AG04450 (cell line): Measurements from ENCODE around the gene NGRN. TPM values are rescaled to one million over a fixed set of nuclear protein-coding genes. Genes with fewer than 3 reads are reported as not detected.
"Not testable (repeated sequence)": the region's sequence is repeated elsewhere in the genome, so short reads cannot be mapped to it uniquely, and the experiment has no call there.

ENCODE experiments used
- CTCF ChIA-PET: fragments of 300-600, 350-600 bp; formaldehyde crosslinking; extraction: SDS; loops from one replicate; lab custom pipeline; 2022; ENCODE audit warnings: antibody characterized with exemption, inconsistent platforms; lab: Charles Lee
- POLR2A ChIA-PET: fragments of 350-600 bp; formaldehyde crosslinking; extraction: SDS; loops from one replicate; lab custom pipeline; 2021; ENCODE audit warnings: antibody characterized with exemption, inconsistent platforms; lab: Yijun Ruan, JAX
- DNase-seq: peaks from one replicate; pipeline ENCODE4 v3.0.0-alpha.2; 2011; ENCODE audit warnings: low read depth, low spot score
- H3K27ac ChIP-seq: one replicate; pipeline ENCODE4 v1.5.1; 2012; ENCODE audit warnings: low read depth, low read length, control low read depth
- H3K27me3 ChIP-seq: one replicate; pipeline ENCODE4 v1.6.0; 2012; ENCODE audit warnings: low read length; ENCODE audit not compliant: control insufficient read depth, insufficient read depth
- H3K4me3 ChIP-seq: 2 replicates; pipeline ENCODE4 v1.5.1; 2011; ENCODE audit warnings: mild to moderate bottlenecking, low read depth, low read length, control low read depth
- H3K9me3 ChIP-seq: 2 replicates; pipeline ENCODE4 v1.5.1; 2012; ENCODE audit warnings: low read length; ENCODE audit not compliant: control insufficient read depth, insufficient read depth
- CTCF ChIP-seq: IDR thresholded peaks from 2 replicates; pipeline ENCODE4 v1.5.1; 2011; ENCODE audit warnings: low read depth, low read length, control low read depth, inconsistent platforms
- polyA plus RNA-seq: library from polyadenylated mRNA; depleted of rRNA; stranded (reverse); fragments of >200 nt; gene quantifications from 2 replicates; pipeline ENCODE4 v1.2.3, GENCODE V29; 2011

Gene NGRN
- polyA plus RNA-seq, 1 experiment = 81.8 TPM

GRCh38 chr15:90270502-90271150 is 5.2 kb downstream of the NGRN start:
- ChIA-PET CTCF (interaction anchor here (1.3 to 2.2 kb wide), 2 partner anchors 23 to 32 kb away, joined by 3 to 9 read pairs; no protein-coding TSS in a partner anchor), POLR2A (no interaction called here)
- no peak for DNase-seq
- Histone ChIP-seq H3K9me3 (peaks cover 9% of the 10 kb centered on the region; the same call in 1 of the 2 replicates), H3K27ac (no peak overlapping the region), H3K27me3 (no peaks in the 10 kb centered on the region), H3K4me3 (no peak overlapping the region)
- no peak for TF ChIP-seq CTCF

GRCh38 chr15:90271459-90272166 is 6.1 kb downstream of the NGRN start:
- Histone ChIP-seq H3K27ac (no peak overlapping the region), H3K27me3 (no peaks in the 10 kb centered on the region), H3K4me3 (no peak overlapping the region), H3K9me3 (peaks cover 6% of the 10 kb centered on the region; the same call in 1 of the 2 replicates)
- POLR2A ChIA-PET = no interaction called here
- CTCF ChIA-PET = interaction anchor here (2.2 kb wide), 1 partner anchor 22 kb away, joined by 9 read pairs; no protein-coding TSS in a partner anchor
- DNase-seq = no peak
- TF ChIP-seq CTCF = no peak

GRCh38 chr15:90278467-90278866 is 13.0 kb downstream of the NGRN start:
- not testable (repeated sequence) for H3K4me3 ChIP-seq, DNase-seq, H3K27me3 ChIP-seq, H3K9me3 ChIP-seq, H3K27ac ChIP-seq
- ChIA-PET POLR2A (interaction anchor here (1.3 kb wide), 1 partner anchor 10 kb away, joined by 5 read pairs; no protein-coding TSS in a partner anchor), CTCF (interaction anchor here (1.0 kb wide), 1 partner anchor 15 kb away, joined by 5 read pairs; no protein-coding TSS in a partner anchor)

- CTCF ChIA-PET = interaction anchor here (0.8 to 2.1 kb wide), 2 partner anchors 13 kb away, joined by 3 to 9 read pairs; no protein-coding TSS in a partner anchor
- POLR2A ChIA-PET, DNase-seq, H3K27me3 ChIP-seq, H3K9me3 ChIP-seq, H3K27ac ChIP-seq, H3K4me3 ChIP-seq: not testable (repeated sequence)
Observed at GRCh38 chr15:90280743-90281142, 15.3 kb downstream of the NGRN start.

GRCh38 chr15:90281637-90282036 is 16.2 kb downstream of the NGRN start:
- CTCF ChIA-PET = interaction anchor here (2.1 kb wide), 1 partner anchor 12 kb away, joined by 9 read pairs; no protein-coding TSS in a partner anchor
- DNase-seq, H3K4me3 ChIP-seq, H3K27ac ChIP-seq, H3K27me3 ChIP-seq, H3K9me3 ChIP-seq, POLR2A ChIA-PET: not testable (repeated sequence)

- ChIA-PET CTCF (interaction anchor here (1.3 to 1.6 kb wide), 3 partner anchors 10 to 33 kb away, joined by 3 to 6 read pairs (median 4); no protein-coding TSS in a partner anchor), POLR2A (no interaction called here)
- no peaks in the 10 kb centered on the region for H3K9me3 ChIP-seq
- no peak for DNase-seq
- no peak overlapping the region for H3K4me3 ChIP-seq
- TF ChIP-seq CTCF = peak; percentile 34
- no peak overlapping the region for H3K27ac ChIP-seq
- H3K27me3 ChIP-seq = no peaks in the 10 kb centered on the region
Observed at GRCh38 chr15:90286678-90287077, 21.2 kb downstream of the NGRN start.
